NCI-H2227 (cell line): ENCODE measurements around the gene SENP7.
"Not testable (repeated sequence)": the region's sequence is repeated elsewhere in the genome, so short reads cannot be mapped to it uniquely, and the experiment has no call there.

Source experiments
- DNase-seq: peaks from one replicate; lab custom pipeline; 2025; ENCODE audit not compliant: unreplicated experiment; lab: John Stamatoyannopoulos, UW

The SENP7 gene

DNA sequence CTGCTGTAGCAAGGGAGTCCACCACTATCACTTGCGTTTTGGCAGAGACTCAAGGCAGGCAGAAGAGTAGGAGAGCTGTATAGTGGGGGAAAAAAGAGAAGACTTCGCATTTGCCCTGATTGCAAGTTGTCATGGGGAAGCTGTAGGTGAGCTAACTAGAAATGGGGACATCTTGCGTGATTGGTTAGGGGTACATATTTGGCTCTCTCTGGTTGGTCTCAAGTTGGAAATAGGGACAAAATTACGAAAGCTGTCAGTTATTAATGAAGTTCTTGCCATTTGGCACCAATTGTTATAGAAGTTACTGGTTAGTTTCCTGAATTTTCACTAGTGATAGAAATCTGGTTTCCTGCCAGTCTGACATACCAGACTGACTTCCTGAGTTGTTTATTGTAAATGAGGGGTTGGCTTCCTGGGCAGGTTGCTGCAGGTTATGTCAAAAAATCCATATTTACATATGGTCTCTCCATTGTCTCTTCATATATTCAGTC lies 8.2 kb upstream of the SENP7 start:
- no peak for DNase-seq

DNA sequence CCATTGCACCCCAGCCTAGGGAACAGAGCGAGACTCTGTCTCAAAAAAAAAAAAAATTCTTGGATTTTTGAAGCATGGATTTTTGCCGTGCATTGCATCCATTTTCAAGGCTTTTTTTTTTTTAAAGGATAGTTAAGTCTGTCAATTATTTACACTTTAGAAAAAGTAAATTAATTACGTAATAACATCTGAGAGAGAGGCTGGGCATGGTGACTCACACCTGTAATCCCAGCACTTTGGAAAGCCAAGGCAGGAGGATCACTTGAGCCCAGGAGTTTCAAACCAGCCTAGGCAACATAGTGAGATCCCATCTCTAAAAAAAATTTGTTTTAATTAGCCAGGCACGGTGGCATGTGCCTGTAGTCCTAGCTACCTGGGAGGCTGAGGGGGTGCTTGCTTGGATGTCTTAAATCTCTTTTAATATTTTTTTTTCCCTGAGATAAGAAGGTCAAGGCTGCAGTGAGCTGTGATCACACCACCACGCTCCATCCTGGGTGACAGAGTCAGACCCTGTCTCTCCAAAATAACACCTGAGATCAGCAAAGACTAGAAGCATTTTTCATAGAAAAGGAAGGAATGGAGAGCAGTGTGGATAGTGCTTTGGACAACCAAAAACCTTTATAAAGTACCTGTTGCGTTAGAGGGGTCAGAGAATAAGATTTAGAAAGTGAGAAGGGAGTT lies 6.8 kb upstream of the SENP7 start:
- no peak for DNase-seq

DNA sequence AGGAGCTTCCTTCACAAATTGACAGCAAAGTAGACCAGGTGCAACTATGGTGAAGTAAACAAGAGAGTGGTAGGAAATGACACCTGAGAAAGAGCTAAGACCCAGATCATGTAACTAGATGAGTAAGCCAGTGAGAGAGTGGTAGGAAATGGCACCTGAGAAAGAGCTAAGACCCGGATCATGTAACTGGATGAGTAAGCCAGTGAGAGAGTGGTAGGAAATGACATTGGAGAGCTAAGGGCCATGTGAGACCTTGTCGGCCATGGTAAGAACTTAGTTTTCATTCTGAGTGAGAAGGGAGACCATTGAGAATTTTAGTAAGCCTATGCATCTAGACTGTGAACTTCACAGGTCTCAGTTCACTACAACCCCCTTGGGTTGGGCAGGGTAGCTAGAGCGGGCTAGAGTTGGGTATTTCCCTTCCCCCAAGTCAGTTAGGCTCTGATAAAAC lies 5.4 kb upstream of the SENP7 start:
- no peak for DNase-seq

DNA sequence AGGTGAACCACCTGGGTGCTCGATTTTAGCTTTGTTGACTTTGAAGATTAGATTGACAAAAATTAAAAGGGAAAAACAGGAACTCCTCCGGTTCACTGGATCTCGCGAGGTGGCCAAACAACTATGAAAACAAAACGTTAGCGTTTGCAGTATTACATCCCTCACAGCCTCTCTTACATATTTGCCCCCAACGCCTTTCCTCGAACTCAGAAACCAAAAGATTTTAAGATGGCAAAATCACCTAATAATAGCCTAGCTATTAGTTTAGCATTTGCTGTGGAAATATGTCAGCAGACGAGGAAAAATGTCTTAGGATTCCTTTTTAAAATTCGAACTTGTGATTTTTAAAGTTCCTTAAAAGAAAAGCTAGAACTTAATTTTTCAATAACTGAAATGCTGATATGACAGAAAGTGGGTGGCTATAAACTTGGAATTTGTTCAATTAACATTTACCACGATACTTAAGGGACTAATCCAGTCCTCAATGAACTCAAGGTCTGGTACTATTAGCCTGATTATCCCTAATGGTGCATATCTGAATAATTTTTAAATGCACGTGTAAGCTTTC lies 491 bp upstream of the SENP7 start:
- peak; percentile 75 for DNase-seq

DNA sequence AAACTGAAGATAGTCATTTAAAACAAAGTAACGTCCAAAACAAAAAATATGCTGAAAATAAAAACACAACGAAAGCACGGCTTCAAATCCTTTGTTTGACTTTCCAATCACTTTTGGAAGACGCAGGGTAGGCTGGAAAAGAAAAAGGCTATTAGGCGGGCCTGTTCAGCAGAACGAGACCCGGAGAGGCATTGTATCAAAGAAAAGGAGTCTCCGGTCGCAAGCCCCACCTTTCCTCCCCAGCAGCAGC lies 691 bp downstream of the SENP7 start:
- DNase-seq, result no peak

DNA sequence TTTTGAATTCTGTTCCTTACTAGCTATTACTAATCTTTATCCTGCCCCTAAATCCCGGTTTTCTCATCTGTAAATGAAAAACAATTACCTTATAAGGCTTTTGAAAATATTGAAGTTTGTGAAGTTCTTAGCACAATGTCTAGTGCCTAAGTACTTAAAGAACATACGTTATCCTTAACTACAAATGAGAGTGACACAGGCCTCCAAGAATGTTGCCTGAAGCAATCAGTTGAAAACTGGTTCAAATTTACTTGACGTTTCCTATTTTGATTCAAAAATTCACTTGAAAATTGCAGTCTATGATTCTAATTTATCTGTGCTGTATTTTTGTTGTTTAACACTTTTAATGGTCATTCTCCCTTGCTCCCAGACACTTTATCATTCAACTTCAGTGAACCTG lies 3.2 kb downstream of the SENP7 start:
- no peak for DNase-seq

DNA sequence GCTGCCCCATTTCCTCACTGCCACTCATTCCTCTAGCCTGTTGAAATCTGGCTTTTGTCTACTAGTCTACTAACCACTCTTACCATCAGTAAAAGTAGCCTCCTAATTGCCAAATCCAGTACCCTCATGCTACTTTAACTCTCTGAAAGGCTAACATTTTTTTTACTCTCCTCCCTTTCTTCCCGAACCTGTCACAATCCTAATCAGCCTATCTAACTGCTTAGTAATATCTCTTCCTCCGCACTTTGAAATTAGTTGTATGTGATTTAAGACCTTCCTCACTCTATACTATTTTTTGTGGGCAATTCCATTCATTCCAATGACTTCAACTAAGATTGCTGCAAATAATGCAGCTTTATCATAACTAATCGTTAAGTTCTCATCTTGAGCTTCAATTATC lies 3.7 kb downstream of the SENP7 start:
- DNase-seq, result no peak

DNA sequence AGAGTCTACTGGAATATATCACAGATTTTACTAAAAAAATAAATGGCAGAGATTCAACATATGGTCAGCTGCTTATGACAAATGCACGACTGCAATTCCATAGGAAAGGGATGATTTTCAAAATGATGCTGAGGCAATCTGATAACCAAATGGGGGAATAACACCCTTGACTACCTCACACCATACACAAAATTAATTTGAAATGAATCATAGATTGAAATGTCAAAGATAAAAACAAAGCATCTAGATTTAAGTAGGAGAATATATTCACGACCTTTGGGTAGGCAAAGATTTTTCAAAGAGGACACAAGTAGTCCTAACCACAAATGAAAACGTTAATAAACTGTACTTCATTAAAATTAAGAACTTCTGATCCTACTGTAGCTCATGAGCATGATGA lies 11.2 kb downstream of the SENP7 start:
- DNase-seq, result no peak

DNA sequence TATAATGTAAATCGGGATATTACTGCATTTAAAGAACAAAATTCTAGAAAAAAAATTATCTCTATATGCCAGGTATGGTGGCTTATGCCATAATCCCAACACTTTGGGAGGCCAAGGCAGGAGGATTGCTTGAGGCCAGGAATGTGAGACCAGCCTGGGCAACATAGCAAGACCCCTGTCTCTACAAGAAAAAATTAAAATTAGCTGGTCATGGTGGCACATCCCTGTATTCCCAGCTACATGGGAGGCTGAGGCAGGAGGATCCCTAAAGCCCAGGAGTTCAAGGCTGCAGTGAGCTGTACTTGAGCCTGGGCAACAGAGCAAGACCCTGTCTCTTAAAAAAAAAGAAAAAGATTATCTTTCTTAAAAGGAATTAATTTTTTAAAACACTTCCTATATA lies 12.8 kb downstream of the SENP7 start:
- no peak for DNase-seq

DNA sequence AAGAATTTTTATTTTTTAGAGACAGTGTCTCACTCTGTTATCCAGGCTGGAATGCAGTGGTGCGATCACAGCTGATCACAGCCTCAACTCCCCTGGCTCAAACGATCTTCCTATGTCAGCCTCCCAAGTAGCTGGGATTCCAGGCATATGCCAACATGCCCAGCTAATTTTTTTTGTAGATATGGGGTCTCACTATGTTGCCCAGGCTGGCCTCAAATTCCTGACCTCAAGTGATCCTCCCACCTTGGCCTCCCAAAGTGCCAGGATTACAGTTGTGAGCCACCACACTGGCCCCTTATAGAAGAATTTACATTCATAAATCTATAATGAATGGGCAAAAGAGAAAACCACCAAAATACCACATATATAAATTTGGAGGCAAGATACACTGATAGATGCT lies 15.2 kb downstream of the SENP7 start:
- no peak for DNase-seq

DNA sequence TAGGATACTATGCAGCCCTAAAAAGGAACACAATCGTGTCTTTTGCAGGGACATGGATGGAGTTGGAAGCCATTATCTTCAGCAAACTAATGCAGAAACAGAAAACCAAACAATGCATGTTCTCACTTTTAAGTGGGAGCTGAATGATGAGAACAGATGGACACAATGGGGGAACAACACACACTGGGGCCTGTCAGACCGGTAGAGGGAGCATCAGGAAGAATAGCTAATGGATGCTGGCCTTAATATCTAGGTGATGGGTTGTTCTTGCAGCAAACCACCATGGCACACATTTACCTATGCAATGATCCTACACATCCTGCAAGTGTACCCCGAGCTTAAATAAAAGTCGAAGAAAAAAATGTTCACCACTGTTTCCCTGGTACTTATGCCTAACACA lies 17.5 kb downstream of the SENP7 start:
- no peak for DNase-seq

DNA sequence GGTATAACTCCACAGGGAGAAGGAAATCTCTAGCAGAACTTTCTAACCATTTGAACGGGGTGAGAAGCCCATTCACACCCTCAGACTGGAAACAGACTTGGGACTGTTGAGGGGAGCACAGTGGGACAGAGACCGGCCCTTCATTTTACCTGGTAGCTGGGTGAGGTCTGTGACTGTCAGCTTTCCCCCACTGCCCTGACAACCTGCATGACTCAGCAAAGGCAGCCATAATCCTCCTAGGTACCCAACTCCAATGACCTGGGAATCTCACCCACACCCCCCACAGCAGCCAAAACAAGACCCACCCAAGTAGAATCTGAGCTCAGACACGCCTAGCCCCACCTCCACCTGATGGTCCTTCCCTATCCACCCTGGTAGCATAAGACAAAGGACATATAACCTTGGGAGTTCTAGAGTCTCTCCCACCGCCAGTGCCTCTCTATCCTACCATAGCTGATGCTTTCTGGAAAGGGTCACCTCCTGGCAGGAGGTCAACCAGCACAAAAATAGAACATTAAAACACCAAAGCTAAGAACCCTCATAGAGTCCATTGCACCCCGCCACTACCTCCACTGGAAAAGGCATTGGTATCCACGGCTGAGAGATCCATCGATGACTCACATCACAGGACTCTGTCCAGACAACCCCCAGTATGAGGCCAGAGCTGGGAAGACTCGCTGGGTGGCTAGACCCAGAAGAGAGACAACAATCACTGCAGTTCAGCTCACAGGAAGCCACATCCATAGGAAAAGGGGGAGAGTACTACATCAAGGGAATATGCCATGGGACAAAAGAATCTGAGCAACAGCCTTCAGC lies 28.0 kb downstream of the SENP7 start:
- no peak for DNase-seq

DNA sequence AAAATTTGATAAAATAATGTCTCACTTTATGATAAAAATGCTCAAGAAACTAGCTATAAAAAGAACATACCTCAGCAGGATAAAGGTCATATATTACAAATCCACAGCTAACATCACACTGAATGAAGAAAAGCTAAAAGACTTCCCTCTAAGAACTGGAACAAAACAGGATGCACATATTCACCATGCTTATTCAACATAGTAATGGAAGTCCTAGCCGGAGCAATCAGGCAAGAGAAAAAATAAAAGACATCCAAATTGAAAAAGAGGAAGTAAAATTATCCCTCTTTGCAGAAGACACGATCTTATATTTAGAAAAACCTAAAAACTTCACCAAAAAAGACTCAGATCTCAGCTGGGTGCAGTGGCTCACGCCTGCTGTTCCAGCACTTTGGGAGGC lies 34.0 kb downstream of the SENP7 start:
- DNase-seq, result no peak

DNA sequence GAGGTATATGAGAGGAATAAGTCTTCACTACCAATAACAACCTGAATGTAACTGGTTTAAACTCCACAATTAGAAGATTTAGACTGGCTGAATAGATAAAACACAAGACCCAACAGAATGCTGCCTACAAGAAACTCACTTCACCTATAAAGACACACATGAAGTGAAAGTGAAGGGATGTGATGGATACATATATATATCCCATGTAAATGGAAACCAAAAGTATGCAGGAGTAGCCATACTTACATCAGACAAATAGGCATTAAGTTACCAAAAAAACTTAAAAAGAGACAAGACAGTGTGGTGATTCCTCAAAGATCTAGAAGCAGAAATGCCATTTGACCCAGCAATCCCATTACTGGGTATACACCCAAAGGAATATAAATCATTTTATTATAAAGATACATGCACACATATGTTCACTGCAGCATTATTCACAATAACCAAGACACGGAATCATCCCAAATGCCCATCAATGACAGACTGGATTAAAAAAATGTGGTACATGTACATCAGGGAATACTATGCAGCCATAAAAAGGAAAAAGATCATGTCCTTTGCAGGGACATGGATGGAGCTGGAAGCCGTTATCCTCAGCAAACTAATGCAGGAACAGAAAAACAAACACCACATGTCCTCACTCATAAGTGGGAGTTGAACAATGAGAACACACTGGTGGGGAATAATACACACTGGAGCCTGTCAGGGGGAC lies 38.0 kb downstream of the SENP7 start:
- DNase-seq, result not testable (repeated sequence)

DNA sequence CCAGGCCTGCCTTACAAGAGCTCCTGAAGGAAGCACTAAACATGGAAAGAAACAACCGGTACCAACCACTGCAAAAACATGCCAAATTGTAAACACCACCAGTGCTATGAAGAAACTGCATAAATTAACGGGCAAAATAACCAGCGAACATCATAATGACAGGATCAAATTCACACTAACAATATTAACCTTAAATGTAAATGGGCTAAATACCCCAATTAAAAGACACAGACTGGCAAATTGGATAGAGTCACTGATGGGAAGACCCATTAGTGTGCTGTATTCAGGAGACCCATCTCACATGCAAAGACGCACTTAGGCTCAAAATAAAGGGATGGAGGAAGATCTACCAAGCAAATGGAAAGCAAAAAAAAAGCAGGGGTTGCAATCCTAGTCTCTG lies 44.3 kb downstream of the SENP7 start:
- DNase-seq, result not testable (repeated sequence)

DNA sequence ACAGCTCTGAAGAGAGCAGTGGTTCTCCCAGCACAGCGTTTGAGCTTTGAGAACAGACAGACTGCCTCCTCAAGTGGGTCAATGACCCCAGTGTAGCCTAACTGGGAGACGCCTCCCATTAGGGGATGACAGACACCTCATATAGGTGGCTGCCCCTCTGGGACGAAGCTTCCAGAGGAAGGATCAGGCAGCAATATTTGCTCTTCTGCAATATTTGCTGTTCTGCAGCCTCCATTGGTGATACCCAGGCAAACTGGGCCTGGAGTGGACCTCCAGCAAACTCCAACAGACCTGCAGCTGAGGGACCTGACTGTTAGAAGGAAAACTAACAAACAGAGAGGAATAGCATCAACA lies 45.7 kb downstream of the SENP7 start:
- peak; percentile 16 for DNase-seq

DNA sequence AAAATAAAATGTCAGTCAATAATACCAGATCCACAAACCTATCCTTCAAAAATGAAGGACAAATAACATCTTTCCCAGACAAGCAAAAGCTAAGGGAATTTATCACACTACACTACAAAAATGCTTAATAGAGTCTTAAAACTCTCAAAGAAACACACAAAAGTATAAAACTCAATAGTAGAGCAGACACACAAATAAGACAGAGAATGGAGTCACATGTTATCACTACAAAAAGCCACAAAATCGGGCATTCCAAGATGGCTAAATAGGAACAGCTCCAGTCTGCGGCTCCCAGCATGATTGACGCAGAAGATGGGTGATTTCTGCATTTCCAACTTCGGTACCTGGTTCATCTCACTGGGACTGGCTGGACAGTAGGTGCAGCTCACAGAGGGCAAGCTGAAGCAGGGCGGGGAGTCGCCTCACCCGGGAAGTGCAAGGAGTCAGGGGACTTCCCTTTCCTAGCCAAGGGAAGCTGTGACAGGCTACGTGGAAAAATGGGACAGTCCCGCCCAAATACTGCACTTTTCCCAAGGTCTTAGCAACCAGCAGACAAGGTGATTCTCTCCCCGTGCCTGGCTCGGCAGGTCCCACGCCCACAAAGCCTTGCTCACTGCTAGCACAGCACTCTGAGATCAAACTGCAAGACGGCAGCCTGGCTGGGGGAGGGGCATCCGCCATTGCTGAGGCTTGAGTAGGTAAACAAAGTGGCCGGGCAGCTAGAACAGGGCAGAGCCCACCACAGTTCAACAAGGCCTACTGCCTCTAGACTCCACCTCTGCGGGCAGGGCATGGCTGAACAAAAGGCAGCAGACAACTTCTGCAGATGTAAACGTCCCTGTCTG lies 46.3 kb downstream of the SENP7 start:
- DNase-seq, result peak; percentile 55

DNA sequence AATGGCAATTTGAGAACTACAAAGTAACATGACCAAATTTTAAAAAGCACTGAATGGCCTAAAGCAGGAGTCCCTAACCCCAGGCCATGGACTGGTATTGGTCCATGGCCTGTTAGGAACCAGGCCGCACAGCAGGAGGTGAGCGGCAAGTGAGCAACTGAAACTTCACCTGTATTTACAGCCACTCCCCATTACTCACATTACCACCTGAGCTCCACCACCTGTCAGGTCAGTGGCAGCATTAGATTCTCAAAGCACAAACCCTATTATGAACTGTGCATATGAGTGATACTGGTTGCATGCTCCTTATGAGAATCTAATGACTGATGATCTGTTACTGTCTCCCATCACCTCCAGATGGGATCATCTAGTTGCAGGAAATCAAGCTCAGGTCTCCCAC lies 48.8 kb downstream of the SENP7 start:
- DNase-seq, result no peak

DNA sequence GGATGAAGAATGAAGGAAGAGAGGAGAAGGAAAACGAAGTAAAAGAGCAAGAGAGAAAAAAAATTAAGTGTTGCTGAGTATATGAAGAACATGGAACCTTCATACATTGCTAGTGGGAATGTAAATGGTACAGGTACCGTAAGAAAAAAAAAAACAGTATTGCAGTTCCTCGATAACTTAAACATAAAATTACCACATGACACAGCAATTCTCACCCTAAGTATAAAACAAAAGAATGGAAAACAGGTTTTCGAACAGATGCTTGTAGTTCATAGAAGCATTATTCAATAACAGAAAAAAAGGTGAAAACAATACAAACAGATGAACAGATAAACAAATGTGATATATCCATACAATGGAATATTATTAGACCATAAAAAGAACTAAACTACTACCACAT lies 51.6 kb downstream of the SENP7 start:
- no peak for DNase-seq

DNA sequence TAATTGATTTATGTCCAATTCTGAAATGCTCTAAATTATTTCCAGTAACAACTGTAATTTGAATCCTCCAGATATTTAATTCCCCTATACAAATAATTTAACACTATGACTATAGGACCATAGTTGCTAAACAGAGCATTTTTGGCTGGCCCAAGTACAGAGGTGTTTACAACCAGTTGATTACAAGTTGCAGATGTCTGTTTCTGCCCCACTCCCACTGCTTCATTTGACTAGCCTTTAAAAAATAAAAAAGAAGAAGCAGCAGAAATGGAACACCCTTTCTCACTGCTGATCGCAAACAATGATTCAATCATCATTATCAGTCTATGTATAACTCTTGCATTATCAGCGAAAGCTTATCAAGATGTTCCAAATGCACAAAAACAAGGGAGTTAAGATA lies 54.6 kb downstream of the SENP7 start:
- DNase-seq, result no peak

DNA sequence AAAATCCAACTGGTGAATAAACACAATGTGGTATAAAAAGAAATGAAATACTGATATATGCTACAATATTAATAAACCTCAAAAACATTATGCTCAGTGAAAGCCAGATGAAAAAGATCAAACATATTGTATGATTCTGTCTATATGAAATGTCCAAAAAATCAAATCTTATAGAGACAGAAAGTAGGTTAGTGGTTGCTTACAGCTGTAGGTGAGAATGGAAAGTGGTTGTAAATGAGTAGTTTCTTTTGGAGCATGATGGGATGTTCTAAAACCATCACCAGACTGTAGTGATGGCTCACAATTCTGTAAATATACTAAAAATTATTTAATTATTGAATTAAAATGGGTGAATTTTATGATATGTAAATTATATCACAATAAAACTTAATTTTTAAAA lies 58.4 kb downstream of the SENP7 start:
- no peak for DNase-seq
